Measurements from ENCODE around the gene LAMA5.

Gene LAMA5

GRCh38 chr20:62291251-62292066, 75.7 kb downstream of the LAMA5 start:
- H3K4me3 ChIP-seq (ENCODE audit: low read length): no peak overlapping the region
- DNase-seq (ENCODE audit: low read depth): no peak
- TF ChIP-seq CTCF (IDR thresholded peaks at IDR 0.05; ENCODE audit: insufficient read depth, low read depth, low read length, missing control alignments): no peak

- DNase-seq (ENCODE audit: low read depth): no peak
- TF ChIP-seq CTCF (IDR thresholded peaks at IDR 0.05; ENCODE audit: insufficient read depth, low read depth, low read length, missing control alignments): no peak
- no peak overlapping the region for H3K4me3 ChIP-seq (ENCODE audit: low read length)
These were observed 77.2 kb downstream of the LAMA5 start for GRCh38 chr20:62289898-62290297.

DNA sequence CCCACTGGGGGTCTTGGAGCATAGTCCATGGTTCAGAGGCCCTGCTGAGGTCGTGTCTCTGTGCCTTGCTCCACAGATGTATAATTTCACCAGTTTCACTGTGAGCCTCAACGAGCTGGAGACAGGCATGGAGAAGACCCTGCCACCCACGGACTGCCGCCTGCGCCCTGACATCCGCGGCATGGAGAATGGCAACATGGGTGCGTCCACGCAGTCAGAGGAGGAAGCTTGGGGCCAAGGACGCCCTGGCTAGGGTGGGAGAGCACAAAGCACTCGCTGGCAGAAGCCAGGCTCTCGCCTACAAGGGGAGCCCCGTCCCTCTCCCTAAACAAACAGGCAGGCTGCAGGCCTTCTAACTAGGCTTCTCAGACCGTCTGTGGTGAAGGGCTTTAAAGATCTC, 78.0 kb downstream of the LAMA5 start:
- no peak for TF ChIP-seq CTCF (IDR thresholded peaks at IDR 0.05; ENCODE audit: insufficient read depth, low read depth, low read length, missing control alignments)
- no peak for DNase-seq (ENCODE audit: low read depth)
- H3K4me3 ChIP-seq (ENCODE audit: low read length): no peak overlapping the region

DNA sequence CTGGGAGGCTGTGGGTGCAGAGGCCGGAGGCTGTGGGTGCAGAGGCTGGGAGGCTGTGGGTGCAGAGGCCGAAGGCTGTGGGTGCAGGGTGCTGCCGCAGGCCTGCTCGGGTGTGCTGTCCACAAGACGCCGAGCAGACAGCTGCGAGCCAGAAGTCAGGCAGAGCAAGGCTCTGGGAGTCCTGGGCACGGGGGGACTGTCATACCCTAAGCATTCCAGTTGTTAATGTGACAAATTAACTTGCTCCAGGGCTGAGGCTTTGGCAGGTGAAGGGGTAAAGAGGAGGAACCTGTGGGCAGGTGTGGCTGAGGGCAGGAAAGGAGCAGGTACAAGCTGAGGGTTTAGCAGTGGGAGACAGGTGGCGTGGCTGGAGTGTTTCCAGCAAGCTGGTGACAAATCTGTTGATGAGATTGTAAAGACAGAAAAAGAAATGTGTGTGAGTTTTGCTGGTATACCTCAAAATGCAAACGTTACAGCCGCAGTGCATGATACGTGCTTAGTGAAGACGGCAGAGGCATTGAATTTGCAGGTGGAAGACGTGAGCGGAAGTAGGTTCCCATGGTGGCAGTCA, 78.5 kb downstream of the LAMA5 start:
- DNase-seq (ENCODE audit: low read depth): no peak
- H3K4me3 ChIP-seq (ENCODE audit: low read length): no peak overlapping the region
- no peak for TF ChIP-seq CTCF (IDR thresholded peaks at IDR 0.05; ENCODE audit: insufficient read depth, low read depth, low read length, missing control alignments)

GRCh38 chr20:62287759-62288534, 79.2 kb downstream of the LAMA5 start:
- TF ChIP-seq CTCF (IDR thresholded peaks at IDR 0.05; ENCODE audit: insufficient read depth, low read depth, low read length, missing control alignments): no peak
- peak; percentile 56 for DNase-seq (ENCODE audit: low read depth)
- H3K4me3 ChIP-seq (ENCODE audit: low read length): no peak overlapping the region

DNA sequence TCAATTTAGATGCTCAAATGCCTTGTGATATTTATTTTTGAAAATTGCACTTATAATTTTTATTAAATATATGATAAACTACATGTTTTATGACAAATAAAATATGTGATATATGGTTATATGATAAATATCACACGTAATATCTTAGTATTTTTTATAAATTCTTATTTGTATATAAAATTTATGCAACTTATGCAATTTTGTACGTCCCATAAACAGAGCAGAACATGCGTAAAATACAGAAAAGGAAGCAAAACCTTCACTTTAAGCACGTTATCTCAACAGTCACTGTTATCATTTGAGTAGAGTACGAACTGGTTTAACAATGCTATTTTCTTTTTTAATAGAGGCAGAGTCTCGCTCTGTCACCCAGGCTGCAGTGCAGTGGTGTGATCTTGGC, 80.0 kb downstream of the LAMA5 start:
- no peak for DNase-seq (ENCODE audit: low read depth)
- no peak for TF ChIP-seq CTCF (IDR thresholded peaks at IDR 0.05; ENCODE audit: insufficient read depth, low read depth, low read length, missing control alignments)
- no peak overlapping the region for H3K4me3 ChIP-seq (ENCODE audit: low read length)

Measured in epithelial cell of esophagus (primary cell).